Endothelial cell of umbilical vein (primary cell): ENCODE measurements around the gene SCP2. TPM values are rescaled to one million over a fixed set of nuclear protein-coding genes. Genes with fewer than 3 reads are reported as not detected.

Experiments
- BruUV-seq: library from RNA; stranded (reverse); fragments of 400-500 nt; replicated peaks from 2 replicates; lab custom pipeline; 2021; lab: Mats Ljungman, UMichigan
- CTCF ChIA-PET: fragments of 300-600, 350-600 bp; sonication (Branson Sonifier 250); formaldehyde crosslinking; loops from one replicate; lab custom pipeline; 2021; ENCODE audit warnings: antibody characterized with exemption, inconsistent platforms; lab: Charles Lee
- POLR2A ChIA-PET: fragments of 300-600, 350-600 bp; sonication (Branson Sonifier 250); formaldehyde crosslinking; loops from one replicate; lab custom pipeline; 2021; ENCODE audit warnings: antibody characterized with exemption, inconsistent platforms; lab: Charles Lee
- DNase-seq: peaks from one replicate; pipeline ENCODE4 v3.0.0-alpha.2; 2011; ENCODE audit warnings: low read depth, low spot score
- FAIRE-seq: peaks from 2 replicates; lab custom pipeline; 2011; peaks lifted over from hg19 to GRCh38; lab: Jason Lieb, UNC
- H2AFZ ChIP-seq: 2 replicates; pipeline ENCODE4 v1.6.0; 2012; ENCODE audit warnings: low read depth, low read length, control low read depth, inconsistent platforms
- H3K27ac ChIP-seq: 2 replicates; pipeline ENCODE4 v1.5.1; 2011; ENCODE audit warnings: low read depth, mild to moderate bottlenecking, control low read depth, low read length, moderate library complexity; ENCODE audit not compliant: insufficient read depth
- H3K27me3 ChIP-seq, 2 experiments: 2 replicates each; pipeline versions ENCODE4 v1.6.0 to v1.6.1; 2011; ENCODE audit warnings: low read length in 2 of 2, mixed read lengths in 1 of 2; ENCODE audit not compliant: control insufficient read depth in 2 of 2, insufficient read depth in 2 of 2
- H3K36me3 ChIP-seq, 2 experiments: 2 replicates in 1 of 2; 3 replicates in 1 of 2; pipeline ENCODE4 v1.5.1; 2011; ENCODE audit warnings: low read length in 2 of 2, mild to moderate bottlenecking in 1 of 2, moderate library complexity in 1 of 2; ENCODE audit not compliant: control insufficient read depth in 2 of 2, insufficient read depth in 2 of 2; ENCODE audit errors: extremely low read depth in 1 of 2
- H3K4me1 ChIP-seq: 3 replicates; pipeline ENCODE4 v1.5.1; 2011; ENCODE audit warnings: mild to moderate bottlenecking, low read length; ENCODE audit not compliant: control insufficient read depth, insufficient read depth; ENCODE audit errors: extremely low read depth
- H3K4me2 ChIP-seq: 2 replicates; pipeline ENCODE4 v1.6.1; 2011; ENCODE audit warnings: low read length, control low read depth, mixed read lengths; ENCODE audit not compliant: insufficient read depth
- H3K4me3 ChIP-seq, 3 experiments: fragments of 200-600 bp in 1 of 3; sonication (generic), shearing (Covaris generic) in 1 of 3; replicated peaks in 1 of 3; 2 replicates each; pipeline ENCODE4 v1.5.1; 2011 to 2016; ENCODE audit warnings: control low read depth in 3 of 3, low read length in 3 of 3, mild to moderate bottlenecking in 2 of 3, inconsistent platforms in 1 of 3, low read depth in 1 of 3, moderate library complexity in 1 of 3; ENCODE audit not compliant: insufficient read depth in 1 of 3
- H3K79me2 ChIP-seq: 2 replicates; pipeline ENCODE4 v1.6.0; 2012; ENCODE audit warnings: low read length, inconsistent platforms; ENCODE audit not compliant: control insufficient read depth, insufficient read depth
- H3K9ac ChIP-seq: replicated peaks from 2 replicates; pipeline ENCODE3; 2011; ENCODE audit warnings: low read length, control low read depth; ENCODE audit not compliant: insufficient read depth; ENCODE audit errors: extremely low read depth
- H3K9me1 ChIP-seq: replicated peaks from 3 replicates; pipeline ENCODE4 v1.6.0; 2011; ENCODE audit warnings: mild to moderate bottlenecking, low read length; ENCODE audit not compliant: control insufficient read depth, insufficient read depth; ENCODE audit errors: extremely low read depth
- H3K9me3 ChIP-seq: replicated peaks from 2 replicates; pipeline ENCODE4 v1.5.1; 2012; ENCODE audit warnings: low read length, inconsistent platforms; ENCODE audit not compliant: control insufficient read depth, insufficient read depth
- H4K20me1 ChIP-seq: replicated peaks from 2 replicates; pipeline ENCODE3; 2011; ENCODE audit warnings: mild to moderate bottlenecking, low read length; ENCODE audit not compliant: control insufficient read depth, insufficient read depth; ENCODE audit errors: extremely low read depth
- EZH2 ChIP-seq: IDR thresholded peaks from 2 replicates; pipeline ENCODE4 v1.6.1; 2012; ENCODE audit warnings: borderline replicate concordance, low read depth, mild to moderate bottlenecking, moderate library complexity, low read length, inconsistent platforms; ENCODE audit not compliant: severe bottlenecking
- FOS ChIP-seq: IDR thresholded peaks from 2 replicates; pipeline ENCODE4 v1.6.1; 2011; ENCODE audit warnings: mild to moderate bottlenecking, low read length, moderate library complexity, borderline replicate concordance; ENCODE audit not compliant: insufficient read depth
- GATA2 ChIP-seq: IDR thresholded peaks from 2 replicates; pipeline ENCODE4 v1.7.0; 2011; ENCODE audit warnings: low read depth, mild to moderate bottlenecking, moderate library complexity, mixed read lengths, low read length; ENCODE audit not compliant: insufficient read length, insufficient read depth
- JUN ChIP-seq: IDR thresholded peaks from 2 replicates; pipeline ENCODE4 v1.6.1; 2011; ENCODE audit warnings: borderline replicate concordance, low read depth; ENCODE audit not compliant: insufficient read length, insufficient read depth
- MYC ChIP-seq: IDR thresholded peaks from one replicate; pipeline ENCODE4 v1.6.1; 2011; ENCODE audit warnings: mild to moderate bottlenecking, low read depth, low read length
- POLR2A ChIP-seq: IDR thresholded peaks from 2 replicates; pipeline ENCODE4 v1.6.1; 2012; ENCODE audit warnings: low read depth, mild to moderate bottlenecking, control low read depth, low read length
- POLR2AphosphoS5 ChIP-seq: IDR thresholded peaks from 2 replicates; pipeline ENCODE4 v1.6.1; 2012; ENCODE audit warnings: low read depth, mild to moderate bottlenecking, control low read depth, low read length, moderate library complexity; ENCODE audit not compliant: insufficient read depth
- dilution Hi-C: fragments of 300-500 bp; cut with MboI; formaldehyde crosslinking; loops from one replicate; pipeline ENCODE4 v1.15.0; 2019; ENCODE audit warnings: low sequenced_read_pairs; ENCODE audit not compliant: extremely low pct_ligation_motif_present
- intact Hi-C: fragments of 100-400 bp; cut with micrococcal nuclease; formaldehyde crosslinking; loops from one replicate; pipeline ENCODE4 v1.10.0; 2022
- polyA plus RNA-seq, 4 experiments: library from polyadenylated mRNA; depleted of rRNA in 3 of 4; stranded (reverse) in 3 of 4; unstranded in 1 of 4; fragments of >200 nt; gene quantifications; 2 replicates each; pipeline versions ENCODE4 v1.2.1 to v1.2.3, GENCODE V29; 2011 to 2012; ENCODE audit warnings: missing spikeins in 1 of 4
- total RNA-seq: library from RNA; stranded (reverse); gene quantifications from 2 replicates; pipeline ENCODE4 v1.2.3, GENCODE V29; 2021
- TF ChIP-seq, protein P1 (sequence below): IDR thresholded peaks from 2 replicates; pipeline ENCODE4 v1.6.1; 2011; ENCODE audit not compliant: insufficient read depth, insufficient read length
- TF ChIP-seq, protein P2 (sequence below), 2 donors: IDR thresholded peaks; 1 replicate in 1 of 2; 2 replicates in 1 of 2; pipeline ENCODE4 v1.5.1; 2011; ENCODE audit warnings: low read length in 2 of 2, mild to moderate bottlenecking in 2 of 2, moderate library complexity in 2 of 2, control low read depth in 1 of 2, inconsistent platforms in 1 of 2, low read depth in 1 of 2; ENCODE audit not compliant: insufficient read depth in 1 of 2; ENCODE audit errors: extremely low read depth in 1 of 2

The SCP2 gene
- total and polyA plus RNA-seq, 2 donors (not counting 3 experiments of a cell fraction or from before 2014, with no cell fraction given): 42.4 to 92.7 TPM

GRCh38 chr1:52918201-52918600, 8.9 kb upstream of the SCP2 start:
- Histone ChIP-seq H3K4me3 (no peak overlapping the region), H3K4me1 (no peaks in the 10 kb centered on the region), H3K79me2 (no peaks in the 10 kb centered on the region), H4K20me1 (no peaks in the 10 kb centered on the region), H2AFZ (no peak overlapping the region), H3K4me2 (no peak overlapping the region), H3K9me1 (no peaks in the 10 kb centered on the region), H3K27me3 (no peaks in the 10 kb centered on the region), H3K36me3 (no peaks in the 10 kb centered on the region), H3K9me3 (no peaks in the 10 kb centered on the region), H3K9ac (no peak overlapping the region), H3K27ac (no peak overlapping the region)
- no TSS peak for BruUV-seq
- intact Hi-C loops: no loop called here
- dilution Hi-C loops: no loop called here
- TF ChIP-seq MYC (no peak), EZH2 (no peak), JUN (no peak), FOS (no peak), POLR2AphosphoS5 (no peak), GATA2 (no peak), POLR2A (no peak)
- TF ChIP-seq, protein P1, sequence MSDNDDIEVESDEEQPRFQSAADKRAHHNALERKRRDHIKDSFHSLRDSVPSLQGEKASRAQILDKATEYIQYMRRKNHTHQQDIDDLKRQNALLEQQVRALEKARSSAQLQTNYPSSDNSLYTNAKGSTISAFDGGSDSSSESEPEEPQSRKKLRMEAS: no peak
- TF ChIP-seq, protein P2, sequence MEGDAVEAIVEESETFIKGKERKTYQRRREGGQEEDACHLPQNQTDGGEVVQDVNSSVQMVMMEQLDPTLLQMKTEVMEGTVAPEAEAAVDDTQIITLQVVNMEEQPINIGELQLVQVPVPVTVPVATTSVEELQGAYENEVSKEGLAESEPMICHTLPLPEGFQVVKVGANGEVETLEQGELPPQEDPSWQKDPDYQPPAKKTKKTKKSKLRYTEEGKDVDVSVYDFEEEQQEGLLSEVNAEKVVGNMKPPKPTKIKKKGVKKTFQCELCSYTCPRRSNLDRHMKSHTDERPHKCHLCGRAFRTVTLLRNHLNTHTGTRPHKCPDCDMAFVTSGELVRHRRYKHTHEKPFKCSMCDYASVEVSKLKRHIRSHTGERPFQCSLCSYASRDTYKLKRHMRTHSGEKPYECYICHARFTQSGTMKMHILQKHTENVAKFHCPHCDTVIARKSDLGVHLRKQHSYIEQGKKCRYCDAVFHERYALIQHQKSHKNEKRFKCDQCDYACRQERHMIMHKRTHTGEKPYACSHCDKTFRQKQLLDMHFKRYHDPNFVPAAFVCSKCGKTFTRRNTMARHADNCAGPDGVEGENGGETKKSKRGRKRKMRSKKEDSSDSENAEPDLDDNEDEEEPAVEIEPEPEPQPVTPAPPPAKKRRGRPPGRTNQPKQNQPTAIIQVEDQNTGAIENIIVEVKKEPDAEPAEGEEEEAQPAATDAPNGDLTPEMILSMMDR (IDR thresholded peaks at IDR 0.05; ENCODE audit: extremely low read depth in 1 of 2, insufficient read depth in 1 of 2, low read depth in 1 of 2, low read length in 2 of 2): no peak
- FAIRE-seq: no peak
- DNase-seq: no peak
- CTCF ChIA-PET: no interaction called here
- POLR2A ChIA-PET: no interaction called here
